Stimulated activated CD4-positive, alpha-beta T cell treated with anti-CD3 and anti-CD28 coated beads, TNF-alpha, amount 100 ng/mL, for 48 hours (primary cell): ENCODE results near the gene YWHAG.
"Not testable (repeated sequence)": the region's sequence is repeated elsewhere in the genome, so short reads cannot be mapped to it uniquely, and the experiment has no call there.

Source experiments
- DNase-seq, 3 donors: peaks; one replicate each; pipeline ENCODE4 v3.0.0-alpha.2; 2020; ENCODE audit warnings: low read depth in 3 of 3

YWHAG gene

DNA sequence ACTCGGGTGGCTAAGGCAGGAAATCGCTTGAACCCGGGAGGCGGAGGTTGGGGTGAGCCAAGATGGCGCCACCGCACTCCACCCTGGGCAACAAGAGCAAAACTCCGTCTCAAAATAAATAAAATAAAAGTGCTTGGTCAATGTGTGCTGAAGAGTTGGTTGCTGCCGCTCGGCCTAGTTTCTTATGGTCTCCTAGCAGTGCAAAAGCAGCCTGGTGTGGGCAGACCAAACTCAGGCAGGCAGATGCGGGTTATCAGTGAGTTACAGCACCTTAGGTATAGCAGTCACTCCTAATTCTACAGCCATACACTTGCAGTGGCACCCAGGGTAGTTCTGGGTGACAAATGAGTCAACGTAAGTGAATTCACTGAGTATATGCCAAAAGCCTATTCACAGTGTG is 33.7 kb downstream of the YWHAG start:
- DNase-seq: no peak

- peak in 2 of 3 donors; percentile 53 to 65 for DNase-seq
Measured at GRCh38 chr7:76318488-76319353, 40.1 kb downstream of the YWHAG start.

GRCh38 chr7:76317782-76318487 is 40.9 kb downstream of the YWHAG start:
- DNase-seq: peak; percentile 89 to 92 (median 92)

DNA sequence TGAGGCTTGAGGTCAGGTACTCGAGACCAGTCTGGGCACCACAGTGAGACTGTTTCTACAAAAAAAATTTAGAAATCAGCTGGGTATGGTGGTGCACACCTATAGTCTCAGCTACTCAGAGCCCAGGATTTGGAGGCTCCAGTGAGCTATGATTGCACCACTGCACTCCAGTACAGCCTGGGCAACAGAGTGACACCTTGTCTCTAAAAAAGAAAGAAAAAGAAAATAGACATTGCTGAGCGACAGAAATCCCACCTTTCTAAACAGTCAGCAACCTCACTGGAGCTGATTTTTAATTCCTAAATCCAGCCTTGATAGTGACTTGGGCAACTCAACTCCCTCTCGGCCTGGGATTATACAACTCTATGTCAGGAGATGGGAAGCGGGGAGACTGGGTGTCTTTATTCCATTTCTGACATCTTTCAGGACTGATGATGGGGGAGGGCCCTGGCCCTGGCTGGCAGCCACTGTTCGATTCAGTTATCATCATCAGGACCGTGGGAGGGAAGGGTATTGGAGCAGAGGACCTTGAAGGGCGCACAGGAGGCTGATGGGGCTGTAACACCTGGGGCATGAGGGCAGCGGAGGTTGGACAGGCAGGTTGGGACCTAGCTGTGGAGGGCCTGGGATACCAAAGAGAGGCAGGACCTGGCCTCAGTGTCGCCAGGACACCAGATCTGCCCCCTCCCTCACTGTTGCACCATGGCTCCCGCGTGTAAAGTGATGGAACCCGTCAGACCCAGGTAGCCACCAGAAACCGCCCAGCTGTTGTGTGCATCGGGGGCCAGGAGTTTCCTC is 41.6 kb downstream of the YWHAG start:
- no peak for DNase-seq

DNA sequence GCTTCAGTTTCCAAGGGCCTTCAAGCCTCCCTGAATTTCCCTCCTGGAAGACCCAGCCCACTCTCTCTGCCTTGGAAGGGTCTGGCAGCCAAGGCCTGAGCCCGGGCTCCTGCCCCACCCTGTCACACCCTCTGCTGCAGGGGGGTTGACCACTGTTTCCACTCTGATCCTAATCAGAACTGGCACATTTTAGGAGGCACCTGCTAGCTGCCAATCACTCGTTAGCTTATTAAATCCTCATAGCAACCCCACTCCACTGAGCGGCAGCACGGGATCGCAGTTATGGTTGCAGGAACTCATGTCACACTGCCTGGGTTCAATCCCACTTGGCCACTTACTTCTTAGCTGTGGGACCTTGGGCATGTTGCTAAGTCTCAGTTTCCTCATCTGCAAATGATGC is 43.4 kb downstream of the YWHAG start:
- DNase-seq: no peak

DNA sequence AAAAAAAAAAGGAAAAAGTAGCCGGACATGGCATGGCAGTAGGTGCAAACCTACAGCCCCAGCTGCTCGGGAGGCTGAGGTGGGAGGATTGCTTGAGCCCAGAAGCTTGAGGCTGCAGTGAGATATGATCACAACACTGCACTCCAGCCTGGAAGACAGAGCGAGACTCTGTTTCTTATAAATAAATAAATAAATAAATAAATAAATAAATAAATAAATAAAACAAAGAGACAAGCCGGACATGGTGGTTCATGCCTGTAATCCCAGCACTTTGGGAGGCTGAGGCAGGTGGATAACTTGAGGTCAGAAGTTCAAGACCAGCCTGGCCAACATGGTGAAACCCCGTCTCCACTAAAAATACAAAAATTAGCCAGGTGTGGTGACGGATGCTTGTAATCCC is 44.1 kb downstream of the YWHAG start:
- DNase-seq: not testable (repeated sequence)

- peak; percentile 91 to 97 (median 96) for DNase-seq
Measured at GRCh38 chr7:76314042-76314721, 44.6 kb downstream of the YWHAG start.

- DNase-seq: not testable (repeated sequence)
Measured at GRCh38 chr7:76311838-76312237, 47.0 kb downstream of the YWHAG start.

GRCh38 chr7:76310102-76310957 is 48.5 kb downstream of the YWHAG start:
- DNase-seq: no peak

GRCh38 chr7:76309341-76310101 is 49.3 kb downstream of the YWHAG start:
- DNase-seq: not testable (repeated sequence)

DNA sequence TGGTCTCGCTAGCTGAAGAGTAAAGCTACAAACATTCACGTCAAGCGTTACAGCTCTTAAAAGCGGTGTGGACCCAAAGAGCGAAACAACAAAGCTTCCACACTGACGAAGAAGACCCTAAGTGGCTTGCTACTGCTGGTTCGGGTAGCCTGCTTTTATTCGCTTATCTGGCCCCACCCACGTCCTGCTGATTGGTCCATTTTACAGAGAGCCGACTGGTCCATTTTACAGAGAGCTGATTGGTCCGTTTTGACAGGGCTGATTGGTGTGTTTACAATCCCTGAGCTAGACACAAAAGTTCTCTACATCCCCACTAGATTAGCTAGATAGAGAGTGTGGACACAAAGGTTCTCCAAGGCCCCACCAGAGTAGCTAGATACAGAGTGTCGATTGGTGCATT is 49.9 kb downstream of the YWHAG start:
- not testable (repeated sequence) for DNase-seq

GRCh38 chr7:76304888-76305375 is 53.9 kb downstream of the YWHAG start:
- DNase-seq: no peak

GRCh38 chr7:76303202-76304147 is 55.3 kb downstream of the YWHAG start:
- peak; percentile 48 to 61 (median 59) for DNase-seq

- peak in 1 of 3 donors; percentile 31 for DNase-seq
Measured at GRCh38 chr7:76302347-76303201, 56.2 kb downstream of the YWHAG start, which contains the start of gene HSPB1. TSS of gene HSPB1 (plus strand) at chr7:76302673. CDS start at chr7:76302713, 40 bp downstream.

GRCh38 chr7:76301000-76301399 is 57.8 kb downstream of the YWHAG start:
- no peak for DNase-seq

DNA sequence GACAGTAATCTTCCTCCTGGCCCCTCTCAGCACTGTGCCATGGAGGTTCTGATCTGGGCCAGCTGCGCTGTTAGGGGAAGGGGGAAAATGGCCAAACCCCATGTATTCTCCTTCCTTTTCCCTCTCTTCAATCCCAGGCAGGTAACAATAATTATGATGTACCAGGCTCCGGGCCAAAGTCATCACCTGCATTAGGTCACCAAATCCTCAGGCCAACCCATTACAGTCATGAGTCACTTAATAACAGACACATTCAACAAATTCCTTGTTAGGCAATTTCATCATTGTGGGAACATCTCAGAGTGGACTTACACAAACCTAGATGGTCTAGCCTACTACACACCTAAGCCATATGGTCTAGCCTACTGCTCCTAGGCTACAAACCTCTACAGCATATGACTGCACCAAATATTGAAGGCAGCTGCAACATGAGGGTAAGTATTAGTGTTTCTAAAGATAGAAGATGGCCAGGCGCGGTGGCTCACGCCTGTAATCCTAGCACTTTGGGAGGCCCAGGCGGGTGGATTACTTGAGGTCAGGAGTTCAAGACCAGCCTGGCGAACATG is 58.5 kb downstream of the YWHAG start:
- DNase-seq: no peak
